Thyroid gland (tissue), 4 donors: ENCODE data around the gene CATSPER4.

Source experiments
- CTCF ChIP-seq, 6 experiments: fragments of 200-600 bp in 3 of 6; fragments of 450-650 bp in 3 of 6; sonication (generic) in 3 of 6; IDR thresholded peaks; one replicate each; pipeline ENCODE4 v1.5.1; 2016 to 2019; ENCODE audit warnings: antibody characterized with exemption in 6 of 6, mild to moderate bottlenecking in 2 of 6, inconsistent platforms in 1 of 6, moderate library complexity in 1 of 6
- POLR2A ChIP-seq, 2 donors: fragments of 450-650 bp; IDR thresholded peaks; one replicate each; pipeline ENCODE4 v1.6.1; 2017; ENCODE audit warnings: antibody characterized with exemption in 2 of 2, mild to moderate bottlenecking in 2 of 2, moderate library complexity in 1 of 2

- TF ChIP-seq CTCF (IDR thresholded peaks at IDR 0.05): no peak
- no peak for TF ChIP-seq POLR2A (IDR thresholded peaks at IDR 0.05)
Measured at GRCh38 chr1:26164861-26165842, 25.2 kb upstream of the CATSPER4 start.
